Endothelial cell of umbilical vein (primary cell): ENCODE results near the gene OBP2B. TPM values are rescaled to one million over a fixed set of nuclear protein-coding genes. Genes with fewer than 3 reads are reported as not detected.
"Not testable (repeated sequence)": the region's sequence is repeated elsewhere in the genome, so short reads cannot be mapped to it uniquely, and the experiment has no call there.

Experiments
- BruUV-seq: library from RNA; stranded (reverse); fragments of 400-500 nt; replicated peaks from 2 replicates; lab custom pipeline; 2021; lab: Mats Ljungman, UMichigan
- CTCF ChIA-PET: fragments of 300-600, 350-600 bp; sonication (Branson Sonifier 250); formaldehyde crosslinking; loops from one replicate; lab custom pipeline; 2021; ENCODE audit warnings: antibody characterized with exemption, inconsistent platforms; lab: Charles Lee
- POLR2A ChIA-PET: fragments of 300-600, 350-600 bp; sonication (Branson Sonifier 250); formaldehyde crosslinking; loops from one replicate; lab custom pipeline; 2021; ENCODE audit warnings: antibody characterized with exemption, inconsistent platforms; lab: Charles Lee
- DNase-seq: peaks from one replicate; pipeline ENCODE4 v3.0.0-alpha.2; 2011; ENCODE audit warnings: low read depth, low spot score
- FAIRE-seq: peaks from 2 replicates; lab custom pipeline; 2011; peaks lifted over from hg19 to GRCh38; lab: Jason Lieb, UNC
- H2AFZ ChIP-seq: 2 replicates; pipeline ENCODE4 v1.6.0; 2012; ENCODE audit warnings: low read depth, low read length, control low read depth, inconsistent platforms
- H3K27ac ChIP-seq: 2 replicates; pipeline ENCODE4 v1.5.1; 2011; ENCODE audit warnings: low read depth, mild to moderate bottlenecking, control low read depth, low read length, moderate library complexity; ENCODE audit not compliant: insufficient read depth
- H3K27me3 ChIP-seq, 2 experiments: 2 replicates each; pipeline versions ENCODE4 v1.6.0 to v1.6.1; 2011; ENCODE audit warnings: low read length in 2 of 2, mixed read lengths in 1 of 2; ENCODE audit not compliant: control insufficient read depth in 2 of 2, insufficient read depth in 2 of 2
- H3K36me3 ChIP-seq, 2 experiments: 2 replicates in 1 of 2; 3 replicates in 1 of 2; pipeline ENCODE4 v1.5.1; 2011; ENCODE audit warnings: low read length in 2 of 2, mild to moderate bottlenecking in 1 of 2, moderate library complexity in 1 of 2; ENCODE audit not compliant: control insufficient read depth in 2 of 2, insufficient read depth in 2 of 2; ENCODE audit errors: extremely low read depth in 1 of 2
- H3K4me1 ChIP-seq: 3 replicates; pipeline ENCODE4 v1.5.1; 2011; ENCODE audit warnings: mild to moderate bottlenecking, low read length; ENCODE audit not compliant: control insufficient read depth, insufficient read depth; ENCODE audit errors: extremely low read depth
- H3K4me2 ChIP-seq: 2 replicates; pipeline ENCODE4 v1.6.1; 2011; ENCODE audit warnings: low read length, control low read depth, mixed read lengths; ENCODE audit not compliant: insufficient read depth
- H3K4me3 ChIP-seq, 3 experiments: fragments of 200-600 bp in 1 of 3; sonication (generic), shearing (Covaris generic) in 1 of 3; replicated peaks in 1 of 3; 2 replicates each; pipeline ENCODE4 v1.5.1; 2011 to 2016; ENCODE audit warnings: control low read depth in 3 of 3, low read length in 3 of 3, mild to moderate bottlenecking in 2 of 3, inconsistent platforms in 1 of 3, low read depth in 1 of 3, moderate library complexity in 1 of 3; ENCODE audit not compliant: insufficient read depth in 1 of 3
- H3K79me2 ChIP-seq: 2 replicates; pipeline ENCODE4 v1.6.0; 2012; ENCODE audit warnings: low read length, inconsistent platforms; ENCODE audit not compliant: control insufficient read depth, insufficient read depth
- H3K9ac ChIP-seq: replicated peaks from 2 replicates; pipeline ENCODE3; 2011; ENCODE audit warnings: low read length, control low read depth; ENCODE audit not compliant: insufficient read depth; ENCODE audit errors: extremely low read depth
- H3K9me1 ChIP-seq: replicated peaks from 3 replicates; pipeline ENCODE4 v1.6.0; 2011; ENCODE audit warnings: mild to moderate bottlenecking, low read length; ENCODE audit not compliant: control insufficient read depth, insufficient read depth; ENCODE audit errors: extremely low read depth
- H3K9me3 ChIP-seq: replicated peaks from 2 replicates; pipeline ENCODE4 v1.5.1; 2012; ENCODE audit warnings: low read length, inconsistent platforms; ENCODE audit not compliant: control insufficient read depth, insufficient read depth
- H4K20me1 ChIP-seq: replicated peaks from 2 replicates; pipeline ENCODE3; 2011; ENCODE audit warnings: mild to moderate bottlenecking, low read length; ENCODE audit not compliant: control insufficient read depth, insufficient read depth; ENCODE audit errors: extremely low read depth
- EZH2 ChIP-seq: IDR thresholded peaks from 2 replicates; pipeline ENCODE4 v1.6.1; 2012; ENCODE audit warnings: borderline replicate concordance, low read depth, mild to moderate bottlenecking, moderate library complexity, low read length, inconsistent platforms; ENCODE audit not compliant: severe bottlenecking
- FOS ChIP-seq: IDR thresholded peaks from 2 replicates; pipeline ENCODE4 v1.6.1; 2011; ENCODE audit warnings: mild to moderate bottlenecking, low read length, moderate library complexity, borderline replicate concordance; ENCODE audit not compliant: insufficient read depth
- GATA2 ChIP-seq: IDR thresholded peaks from 2 replicates; pipeline ENCODE4 v1.7.0; 2011; ENCODE audit warnings: low read depth, mild to moderate bottlenecking, moderate library complexity, mixed read lengths, low read length; ENCODE audit not compliant: insufficient read length, insufficient read depth
- JUN ChIP-seq: IDR thresholded peaks from 2 replicates; pipeline ENCODE4 v1.6.1; 2011; ENCODE audit warnings: borderline replicate concordance, low read depth; ENCODE audit not compliant: insufficient read length, insufficient read depth
- MAX ChIP-seq: IDR thresholded peaks from 2 replicates; pipeline ENCODE4 v1.6.1; 2011; ENCODE audit not compliant: insufficient read depth, insufficient read length
- MYC ChIP-seq: IDR thresholded peaks from one replicate; pipeline ENCODE4 v1.6.1; 2011; ENCODE audit warnings: mild to moderate bottlenecking, low read depth, low read length
- POLR2A ChIP-seq: IDR thresholded peaks from 2 replicates; pipeline ENCODE4 v1.6.1; 2012; ENCODE audit warnings: low read depth, mild to moderate bottlenecking, control low read depth, low read length
- POLR2AphosphoS5 ChIP-seq: IDR thresholded peaks from 2 replicates; pipeline ENCODE4 v1.6.1; 2012; ENCODE audit warnings: low read depth, mild to moderate bottlenecking, control low read depth, low read length, moderate library complexity; ENCODE audit not compliant: insufficient read depth
- dilution Hi-C: fragments of 300-500 bp; cut with MboI; formaldehyde crosslinking; loops from one replicate; pipeline ENCODE4 v1.15.0; 2019; ENCODE audit warnings: low sequenced_read_pairs; ENCODE audit not compliant: extremely low pct_ligation_motif_present
- intact Hi-C: fragments of 100-400 bp; cut with micrococcal nuclease; formaldehyde crosslinking; loops from one replicate; pipeline ENCODE4 v1.10.0; 2022
- polyA plus RNA-seq, 4 experiments: library from polyadenylated mRNA; depleted of rRNA in 3 of 4; stranded (reverse) in 3 of 4; unstranded in 1 of 4; fragments of >200 nt; gene quantifications; 2 replicates each; pipeline versions ENCODE4 v1.2.1 to v1.2.3, GENCODE V29; 2011 to 2012; ENCODE audit warnings: missing spikeins in 1 of 4
- total RNA-seq: library from RNA; stranded (reverse); gene quantifications from 2 replicates; pipeline ENCODE4 v1.2.3, GENCODE V29; 2021
- TF ChIP-seq, protein P1 (sequence below), 2 donors: IDR thresholded peaks; 1 replicate in 1 of 2; 2 replicates in 1 of 2; pipeline ENCODE4 v1.5.1; 2011; ENCODE audit warnings: low read length in 2 of 2, mild to moderate bottlenecking in 2 of 2, moderate library complexity in 2 of 2, control low read depth in 1 of 2, inconsistent platforms in 1 of 2, low read depth in 1 of 2; ENCODE audit not compliant: insufficient read depth in 1 of 2; ENCODE audit errors: extremely low read depth in 1 of 2

The OBP2B gene
- total and polyA plus RNA-seq, 2 donors (not counting 3 experiments of a cell fraction or from before 2014, with no cell fraction given), result not detected

DNA sequence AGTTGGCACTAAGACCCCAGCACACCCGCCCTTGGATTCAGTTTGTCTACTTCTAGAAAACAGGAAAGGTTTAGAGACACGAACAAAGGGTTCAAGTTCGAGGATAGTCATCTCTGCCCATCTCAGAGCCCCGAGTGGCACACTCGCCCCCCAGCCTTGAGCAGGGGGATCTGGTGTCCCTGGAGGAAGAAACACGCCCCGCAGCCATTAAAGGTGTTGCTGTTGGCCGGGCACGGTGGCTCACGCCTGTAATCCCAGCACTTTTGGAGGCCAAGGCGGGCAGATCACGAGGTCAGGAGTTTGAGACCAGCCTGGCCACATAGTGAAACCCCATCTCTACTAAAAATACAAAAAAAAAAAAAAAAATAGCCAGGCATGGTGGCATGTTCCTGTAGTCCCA, 39.4 kb downstream of the OBP2B start:
- H3K4me3 ChIP-seq, H3K9me1 ChIP-seq, DNase-seq, dilution Hi-C loops, H4K20me1 ChIP-seq, H3K9ac ChIP-seq, H3K27me3 ChIP-seq, FAIRE-seq, H3K79me2 ChIP-seq, H3K9me3 ChIP-seq, BruUV-seq, H3K4me2 ChIP-seq, H3K4me1 ChIP-seq, H3K36me3 ChIP-seq, H3K27ac ChIP-seq, H2AFZ ChIP-seq, intact Hi-C loops, POLR2A ChIA-PET: not testable (repeated sequence)
- CTCF ChIA-PET, result interaction anchor here (2.9 kb wide), 1 partner anchor 17 kb away, joined by 9 read pairs; no protein-coding TSS in a partner anchor

DNA sequence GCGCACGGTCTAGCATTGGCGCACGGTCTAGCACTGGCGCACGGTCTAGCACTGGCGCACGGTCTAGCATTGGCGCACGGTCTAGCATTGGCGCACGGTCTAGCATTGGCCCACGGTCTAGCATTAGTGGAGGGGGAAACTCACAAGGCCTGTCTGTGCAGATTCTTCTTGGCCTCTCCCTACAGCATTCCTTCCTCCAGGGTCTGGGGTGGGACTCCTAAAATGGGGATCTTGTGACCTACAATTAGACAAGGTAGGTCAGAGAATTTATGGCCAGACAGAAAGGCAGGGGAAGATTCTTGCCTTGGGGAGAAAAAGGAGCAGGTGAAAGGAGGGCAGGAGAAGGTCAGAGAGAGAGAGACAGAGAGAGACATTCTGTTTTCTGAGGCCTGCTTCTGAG, 39.9 kb downstream of the OBP2B start:
- no peak for FAIRE-seq
- no TSS peak for BruUV-seq

More for the DNA sequence above, 39.9 kb downstream of the OBP2B start:
- Histone ChIP-seq H3K27me3 (peaks cover 3 to 7% of the 10 kb centered on the region in 2 experiments), H3K4me2 (no peak overlapping the region), H3K36me3 (no peaks in the 10 kb centered on the region), H3K9ac (no peak overlapping the region), H3K27ac (no peak overlapping the region), H3K79me2 (no peaks in the 10 kb centered on the region), H3K4me1 (no peaks in the 10 kb centered on the region), H3K4me3 (no peak overlapping the region), H4K20me1 (no peaks in the 10 kb centered on the region), H3K9me1 (no peaks in the 10 kb centered on the region), H3K9me3 (no peaks in the 10 kb centered on the region), H2AFZ (no peak overlapping the region)
- intact Hi-C loops (no loop called here), dilution Hi-C loops (no loop called here)
- DNase-seq, result no peak
- ChIA-PET CTCF (interaction anchor here (0.9 kb wide), 1 partner anchor 317 kb away, joined by 3 read pairs; no protein-coding TSS in a partner anchor), POLR2A (no interaction called here)
- no peak for TF ChIP-seq POLR2AphosphoS5
- TF ChIP-seq POLR2A, result no peak
- TF ChIP-seq MYC, result no peak
- TF ChIP-seq EZH2, result no peak
- no peak for TF ChIP-seq GATA2
- TF ChIP-seq JUN, result no peak
- no peak for TF ChIP-seq MAX
- TF ChIP-seq FOS, result no peak
- TF ChIP-seq, protein P1, sequence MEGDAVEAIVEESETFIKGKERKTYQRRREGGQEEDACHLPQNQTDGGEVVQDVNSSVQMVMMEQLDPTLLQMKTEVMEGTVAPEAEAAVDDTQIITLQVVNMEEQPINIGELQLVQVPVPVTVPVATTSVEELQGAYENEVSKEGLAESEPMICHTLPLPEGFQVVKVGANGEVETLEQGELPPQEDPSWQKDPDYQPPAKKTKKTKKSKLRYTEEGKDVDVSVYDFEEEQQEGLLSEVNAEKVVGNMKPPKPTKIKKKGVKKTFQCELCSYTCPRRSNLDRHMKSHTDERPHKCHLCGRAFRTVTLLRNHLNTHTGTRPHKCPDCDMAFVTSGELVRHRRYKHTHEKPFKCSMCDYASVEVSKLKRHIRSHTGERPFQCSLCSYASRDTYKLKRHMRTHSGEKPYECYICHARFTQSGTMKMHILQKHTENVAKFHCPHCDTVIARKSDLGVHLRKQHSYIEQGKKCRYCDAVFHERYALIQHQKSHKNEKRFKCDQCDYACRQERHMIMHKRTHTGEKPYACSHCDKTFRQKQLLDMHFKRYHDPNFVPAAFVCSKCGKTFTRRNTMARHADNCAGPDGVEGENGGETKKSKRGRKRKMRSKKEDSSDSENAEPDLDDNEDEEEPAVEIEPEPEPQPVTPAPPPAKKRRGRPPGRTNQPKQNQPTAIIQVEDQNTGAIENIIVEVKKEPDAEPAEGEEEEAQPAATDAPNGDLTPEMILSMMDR (IDR thresholded peaks at IDR 0.05; ENCODE audit: extremely low read depth in 1 of 2, insufficient read depth in 1 of 2, low read depth in 1 of 2, low read length in 2 of 2), result no peak
